Activated CD4-positive, alpha-beta T cell treated with anti-CD3 and anti-CD28 coated beads, Interleukin-10, Interleukin-2, amounts not matched to agents 100 ng/mL and 50 ng/mL, durations not matched to agents 16 hours and 8 hours (primary cell): ENCODE results near the gene BCL2L13.
"Not testable (repeated sequence)": the region's sequence is repeated elsewhere in the genome, so short reads cannot be mapped to it uniquely, and the experiment has no call there.

Source experiments
- DNase-seq: peaks from one replicate; pipeline ENCODE4 v3.0.0-alpha.2; 2020

BCL2L13 gene, protein sequence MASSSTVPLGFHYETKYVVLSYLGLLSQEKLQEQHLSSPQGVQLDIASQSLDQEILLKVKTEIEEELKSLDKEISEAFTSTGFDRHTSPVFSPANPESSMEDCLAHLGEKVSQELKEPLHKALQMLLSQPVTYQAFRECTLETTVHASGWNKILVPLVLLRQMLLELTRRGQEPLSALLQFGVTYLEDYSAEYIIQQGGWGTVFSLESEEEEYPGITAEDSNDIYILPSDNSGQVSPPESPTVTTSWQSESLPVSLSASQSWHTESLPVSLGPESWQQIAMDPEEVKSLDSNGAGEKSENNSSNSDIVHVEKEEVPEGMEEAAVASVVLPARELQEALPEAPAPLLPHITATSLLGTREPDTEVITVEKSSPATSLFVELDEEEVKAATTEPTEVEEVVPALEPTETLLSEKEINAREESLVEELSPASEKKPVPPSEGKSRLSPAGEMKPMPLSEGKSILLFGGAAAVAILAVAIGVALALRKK

DNA sequence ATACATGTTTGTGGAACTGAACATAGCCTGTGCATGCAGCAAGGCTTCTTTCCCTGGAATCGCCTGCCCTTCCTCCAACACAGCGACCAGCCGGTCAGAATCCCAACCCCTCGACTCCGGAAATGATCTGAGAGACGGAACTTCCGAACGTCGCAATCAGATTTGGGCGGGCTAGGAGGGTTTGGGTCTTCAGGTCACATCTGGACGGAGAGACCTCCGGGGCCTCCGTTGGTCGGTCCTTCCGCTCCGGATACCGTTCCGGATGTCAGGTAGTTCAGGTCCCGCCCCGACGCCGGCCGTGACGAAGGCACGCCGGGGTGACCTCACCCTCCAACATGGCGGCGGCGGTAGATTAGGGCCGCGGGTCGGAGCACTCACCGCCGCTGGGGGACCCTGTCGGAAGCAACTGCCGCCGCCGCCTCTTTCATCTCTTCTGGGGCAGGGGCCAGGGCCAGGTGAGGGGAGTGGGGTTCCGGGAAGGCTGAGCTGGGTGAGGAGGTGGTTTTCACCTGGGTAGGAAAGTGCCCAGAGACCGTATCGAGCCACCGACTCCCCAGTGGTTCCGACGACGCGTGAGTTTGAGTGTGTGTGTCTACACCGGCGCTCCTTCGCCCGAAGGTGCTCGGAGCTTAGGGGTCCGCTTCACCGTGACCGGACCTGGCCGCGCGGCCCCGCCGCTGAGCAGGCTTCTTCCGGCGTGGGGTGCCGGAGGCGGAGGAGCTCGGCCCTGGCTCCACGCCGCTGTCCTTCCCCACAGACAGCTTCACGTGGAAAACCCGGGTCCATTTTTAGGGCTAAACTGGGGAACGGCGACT is at the start of gene BCL2L13:
Gene BCL2L13, plus strand, starts transcription at position 326 of the 815 bp plus-strand sequence. CDS start 16,955 bp downstream, outside the sequence.
- DNase-seq: peak; percentile 96

DNA sequence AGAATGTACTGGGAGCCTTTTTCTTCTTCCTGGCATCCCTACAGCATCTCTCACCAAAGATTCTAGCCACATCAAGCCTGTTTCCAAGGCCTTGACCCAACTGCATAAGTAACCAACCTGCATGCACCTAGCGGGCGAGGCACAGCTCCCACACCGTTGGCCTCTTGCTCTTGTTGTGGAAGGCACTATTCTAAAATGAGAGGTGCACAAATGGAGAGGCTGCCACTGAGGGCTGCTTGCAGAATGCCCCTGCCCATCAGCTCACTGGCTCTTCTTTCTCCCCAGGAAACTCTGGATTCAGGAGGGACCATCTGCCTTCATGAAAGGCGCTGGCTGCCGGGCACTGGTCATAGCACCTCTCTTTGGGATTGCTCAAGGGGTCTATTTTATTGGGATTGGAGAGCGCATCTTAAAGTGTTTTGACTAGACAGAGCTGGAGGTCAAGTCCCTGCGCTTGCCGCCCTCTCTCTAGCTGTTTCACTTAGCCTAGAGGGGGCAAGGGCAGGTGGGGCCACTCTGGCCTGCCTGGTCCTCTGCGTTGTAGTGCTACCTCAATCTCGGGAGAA is 48.7 kb upstream of the BCL2L13 start:
- DNase-seq: no peak

DNA sequence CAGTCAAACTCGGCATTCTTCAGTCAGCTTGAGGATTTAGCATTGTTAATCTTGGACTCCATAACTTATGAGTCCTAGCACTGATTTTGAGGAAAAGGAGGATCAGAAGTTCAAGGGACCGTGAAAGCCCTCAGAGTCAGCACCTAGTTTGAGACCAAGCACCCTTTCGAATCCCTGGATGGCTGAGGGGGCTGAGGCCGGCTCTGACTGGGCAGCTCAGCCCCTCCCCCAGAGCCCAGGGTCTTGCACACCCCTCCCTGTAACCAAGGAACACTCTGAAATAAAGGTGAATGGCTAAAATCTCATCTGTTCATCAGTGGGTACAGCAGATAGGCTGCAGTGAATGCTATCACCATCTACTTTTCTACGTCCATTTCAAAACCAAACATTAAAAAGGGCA is 48.0 kb upstream of the BCL2L13 start:
- DNase-seq: no peak

DNA sequence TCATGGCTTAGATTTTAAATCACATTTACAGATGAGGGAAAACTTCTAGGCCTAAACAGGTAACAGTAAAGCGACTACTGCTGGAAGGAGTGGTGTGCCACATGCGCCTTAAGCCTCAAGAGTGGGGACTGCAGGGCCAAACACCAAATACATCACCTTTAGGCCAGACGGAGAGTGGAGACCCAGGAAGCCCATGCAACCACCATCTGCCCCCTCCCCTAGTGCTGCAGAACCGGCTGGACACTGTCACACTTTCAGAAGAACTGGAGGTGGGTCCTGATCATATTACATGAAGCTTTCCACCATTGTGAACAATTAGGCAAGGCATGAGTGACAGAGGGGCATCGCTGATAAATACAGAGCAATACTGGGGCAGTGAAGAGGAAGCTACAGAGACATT is 46.4 kb upstream of the BCL2L13 start:
- no peak for DNase-seq

DNA sequence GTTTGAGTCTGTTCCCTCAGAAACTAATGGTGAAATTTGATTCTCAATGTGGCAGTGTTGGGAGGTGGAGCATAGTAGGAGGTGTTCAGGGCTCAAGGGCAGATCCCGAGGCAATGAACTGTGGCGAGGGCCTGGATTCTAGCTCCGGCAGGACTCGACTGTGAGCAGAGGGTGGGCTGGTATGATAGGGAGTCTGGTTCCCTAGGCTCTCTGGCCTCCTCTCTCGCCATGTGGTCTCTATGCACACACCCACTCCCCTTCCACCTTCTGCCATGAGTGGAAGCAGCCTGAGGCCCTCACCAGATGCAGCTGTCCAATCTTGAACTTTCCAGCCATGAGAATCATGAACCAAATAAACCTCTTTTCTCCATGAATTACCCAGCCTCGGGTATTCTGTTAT is 42.3 kb upstream of the BCL2L13 start:
- DNase-seq: no peak

DNA sequence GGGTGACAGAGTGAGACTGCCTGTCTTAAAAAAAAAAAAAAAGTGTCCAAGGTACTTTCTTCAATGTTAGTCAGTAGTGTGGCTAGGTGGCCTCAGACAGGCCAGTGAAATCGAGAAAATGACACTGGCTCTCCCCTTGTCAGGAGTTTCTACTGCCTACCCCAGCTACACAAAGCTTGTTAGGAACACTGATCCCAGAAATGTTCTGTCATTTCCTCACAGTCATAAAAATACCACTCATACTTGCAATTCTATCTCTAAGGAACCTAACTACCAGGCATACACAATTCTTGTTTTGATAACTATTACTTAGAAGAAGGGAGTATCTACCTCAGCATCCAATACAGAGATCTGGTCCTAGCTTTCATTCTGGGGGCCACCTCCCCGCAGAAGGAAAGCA is 41.3 kb upstream of the BCL2L13 start:
- DNase-seq: peak; percentile 17

DNA sequence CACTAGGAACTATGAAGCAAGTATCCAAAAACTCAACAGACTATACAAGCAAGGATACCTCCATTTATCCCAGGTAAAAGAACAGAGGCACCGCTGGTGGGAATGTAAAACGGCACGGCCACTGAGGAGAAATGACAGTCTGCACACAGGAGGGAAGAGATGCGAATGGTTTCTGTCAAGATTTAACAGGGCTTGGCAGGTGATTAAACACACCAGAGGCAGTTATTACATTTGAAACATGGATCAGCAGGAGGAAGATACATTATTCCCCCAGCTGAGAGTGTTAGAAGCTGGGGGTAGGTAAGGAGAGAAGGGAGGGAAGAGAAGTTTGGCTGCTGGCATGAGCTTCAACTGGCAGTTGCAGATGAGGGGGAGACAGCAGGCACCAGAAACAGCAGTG is 40.2 kb upstream of the BCL2L13 start:
- DNase-seq: no peak

DNA sequence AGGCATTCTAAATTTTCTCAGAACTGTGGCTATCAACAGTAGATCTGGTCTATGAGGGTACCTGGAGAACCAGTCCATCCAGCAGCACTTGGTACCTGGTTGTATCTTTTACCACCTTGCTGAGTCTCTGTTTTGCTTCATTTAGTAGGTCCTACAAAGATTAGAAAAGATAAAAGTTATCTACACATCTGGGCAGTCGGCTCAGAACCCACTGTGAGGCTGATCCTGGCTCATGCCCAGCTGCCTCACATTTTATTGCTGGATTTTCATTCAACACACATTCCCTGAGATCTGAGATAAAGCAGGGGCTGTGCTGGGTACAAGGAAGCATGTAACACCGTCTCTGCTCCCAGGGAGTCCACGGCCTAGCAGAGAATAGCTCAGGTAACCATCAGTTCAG is 37.5 kb upstream of the BCL2L13 start:
- no peak for DNase-seq

DNA sequence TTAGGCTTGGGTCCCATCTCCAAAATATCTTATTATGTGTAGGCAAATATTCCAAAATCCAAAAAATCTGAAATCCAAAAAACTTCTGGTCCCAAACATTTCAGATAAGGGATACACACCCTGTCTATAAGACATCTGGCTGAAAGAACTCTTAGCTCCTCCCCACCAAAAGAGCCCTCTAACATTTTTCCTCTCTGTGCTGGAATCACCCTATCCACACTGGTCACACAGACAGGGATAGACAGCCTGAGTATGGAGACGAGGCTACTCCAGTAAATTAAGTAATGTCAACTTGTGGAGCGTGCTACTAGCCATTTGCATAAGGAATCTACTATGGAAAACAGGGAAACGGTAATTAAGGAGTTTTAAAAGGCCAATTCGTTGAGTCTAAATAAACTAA is 34.9 kb upstream of the BCL2L13 start:
- DNase-seq: no peak

DNA sequence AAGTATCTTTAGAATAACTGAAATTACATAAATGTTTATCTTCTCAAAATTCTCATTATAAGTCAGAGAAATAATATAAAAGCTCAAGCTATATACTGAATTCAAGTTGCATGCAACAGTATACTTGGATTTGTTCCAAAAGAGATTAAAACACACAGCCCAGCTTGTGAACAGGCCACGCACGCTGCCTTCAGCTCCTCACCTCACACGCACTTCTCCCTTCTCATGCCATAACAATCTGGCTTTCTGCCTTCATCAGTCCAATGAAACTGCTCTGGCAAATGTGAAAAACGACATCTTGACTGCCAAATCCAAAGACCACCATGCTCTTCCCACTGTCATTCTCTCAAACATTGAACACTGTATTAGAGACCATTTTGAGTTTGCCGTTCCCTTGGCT is 32.1 kb upstream of the BCL2L13 start:
- no peak for DNase-seq

DNA sequence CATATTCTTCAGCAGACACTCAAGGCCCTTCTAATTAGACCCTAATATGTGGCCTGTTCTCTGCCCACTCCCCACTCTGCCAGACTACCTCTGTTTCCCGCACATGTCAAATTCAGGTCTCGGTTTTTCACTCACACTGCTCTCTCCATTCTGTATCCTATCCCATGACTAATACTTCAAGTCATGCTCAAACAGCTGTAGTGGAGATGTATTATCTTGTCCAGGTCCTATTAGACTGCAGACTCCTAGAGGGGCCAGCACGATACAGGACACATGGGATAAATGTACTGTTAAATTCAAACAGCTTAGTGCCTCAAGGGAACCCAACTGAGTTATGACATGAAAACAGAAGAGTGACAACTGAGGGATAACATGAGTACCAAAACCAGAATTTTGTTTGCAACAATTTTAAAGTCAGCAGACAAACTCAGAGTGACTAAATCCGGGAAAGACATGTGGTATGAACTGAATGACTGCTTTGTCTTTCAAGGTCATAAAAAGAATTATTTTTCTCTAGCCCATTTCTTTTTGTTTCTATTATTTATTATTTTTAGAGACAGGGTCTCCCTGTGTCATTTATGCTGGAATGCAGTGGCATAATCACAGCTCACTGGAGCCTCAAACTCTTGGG is 30.6 kb upstream of the BCL2L13 start:
- peak; percentile 43 for DNase-seq

DNA sequence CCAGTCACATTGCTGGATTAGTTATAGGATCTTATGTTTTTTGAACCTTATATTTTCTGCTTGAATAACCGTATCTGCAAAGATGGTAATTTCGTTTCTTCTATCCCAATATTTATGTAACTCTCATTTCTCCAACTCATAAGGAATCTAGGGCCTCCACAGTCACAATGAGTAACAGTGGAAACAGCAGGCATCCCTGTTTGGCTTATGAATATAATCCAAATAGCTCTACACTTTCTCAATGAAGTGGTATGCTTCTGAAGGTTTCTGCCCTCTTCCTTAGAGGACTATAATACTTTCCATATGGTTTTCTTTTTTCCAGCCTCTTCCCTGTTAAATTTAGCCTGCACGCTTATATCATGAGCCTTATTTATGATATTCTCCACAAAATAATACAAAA is 26.5 kb upstream of the BCL2L13 start:
- no peak for DNase-seq

DNA sequence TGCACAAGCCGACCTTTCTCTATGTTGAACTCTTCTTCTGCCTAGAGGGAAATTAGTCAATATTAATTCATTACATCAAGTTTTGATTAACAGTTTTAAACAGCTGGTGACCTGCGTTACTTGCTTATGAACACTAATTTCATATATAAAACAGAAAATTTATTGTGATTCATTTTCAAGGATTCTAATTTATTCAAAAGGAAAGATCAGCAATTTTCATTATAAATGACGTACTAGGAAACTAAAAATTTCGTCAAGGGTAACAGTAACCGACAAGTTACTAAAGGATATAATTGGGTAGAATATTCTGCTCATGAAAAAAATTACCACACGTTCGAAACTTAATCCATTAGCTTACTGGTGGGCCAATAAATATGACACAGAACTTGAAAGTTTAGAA is 25.3 kb upstream of the BCL2L13 start:
- no peak for DNase-seq

DNA sequence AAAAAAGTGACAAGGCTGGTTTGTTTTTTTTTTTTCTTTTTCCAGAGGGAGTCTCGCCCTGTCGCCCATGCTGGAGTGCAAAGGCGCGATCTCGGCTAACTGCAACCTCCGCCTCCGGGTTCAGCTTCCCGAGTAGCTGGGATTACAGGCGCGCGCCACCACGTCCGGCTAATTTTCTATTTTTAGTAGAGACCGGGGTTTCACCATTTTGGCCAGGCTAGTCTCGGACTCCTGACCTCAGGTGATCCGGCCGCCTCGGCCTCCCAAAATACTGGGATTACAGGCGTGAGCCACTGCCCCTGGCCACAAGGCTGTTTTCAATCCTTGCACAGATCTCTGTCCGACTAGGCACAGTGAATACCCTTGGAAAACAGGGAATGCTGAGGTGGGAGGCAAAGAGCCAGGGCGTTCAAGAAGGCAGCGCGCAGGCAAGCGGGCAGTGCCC is 10.6 kb upstream of the BCL2L13 start:
- no peak for DNase-seq

DNA sequence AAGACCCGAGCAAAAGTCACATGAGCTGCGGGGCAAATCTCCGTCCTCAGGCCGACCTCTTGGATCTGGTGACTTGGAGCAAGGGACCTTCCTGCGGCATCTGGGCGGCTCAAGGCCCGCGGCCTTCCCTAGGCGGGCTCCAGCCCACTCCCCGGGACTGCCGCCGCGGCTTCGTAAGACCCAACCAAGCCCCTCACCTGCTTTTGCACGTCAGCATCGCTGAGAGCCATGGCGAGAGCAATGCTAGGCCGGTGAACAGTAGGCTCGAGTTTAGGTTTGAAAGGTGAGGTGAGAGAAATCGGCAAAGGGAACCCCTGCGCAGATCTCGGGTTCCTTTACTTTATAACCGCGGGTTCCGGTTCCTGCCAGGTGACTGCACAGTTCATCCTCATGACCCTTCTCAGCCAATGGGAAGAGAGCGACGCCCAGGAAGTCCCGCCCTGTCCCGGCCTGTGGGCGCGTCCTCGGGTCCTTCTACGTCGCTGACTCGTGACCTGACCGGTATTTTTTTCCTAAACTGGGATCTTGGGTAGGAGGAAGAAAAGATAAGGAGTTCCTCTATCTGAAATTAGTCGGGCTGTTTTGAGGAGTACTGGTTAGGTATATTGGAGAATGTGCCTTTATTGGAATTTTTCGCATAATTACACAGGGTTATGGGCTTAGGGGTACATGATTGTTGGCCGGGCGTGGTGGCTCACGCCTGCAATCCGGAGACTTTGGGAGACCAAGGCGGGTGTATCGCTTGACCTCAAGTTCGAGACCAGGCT is 10.0 kb upstream of the BCL2L13 start, which contains the start of gene ATP6V1E1:
Gene ATP6V1E1, minus strand, starts transcription at position 344 of the 767 bp plus-strand sequence. Its CDS starts 114 bp downstream, at position 230.
- peak; percentile 98 for DNase-seq

DNA sequence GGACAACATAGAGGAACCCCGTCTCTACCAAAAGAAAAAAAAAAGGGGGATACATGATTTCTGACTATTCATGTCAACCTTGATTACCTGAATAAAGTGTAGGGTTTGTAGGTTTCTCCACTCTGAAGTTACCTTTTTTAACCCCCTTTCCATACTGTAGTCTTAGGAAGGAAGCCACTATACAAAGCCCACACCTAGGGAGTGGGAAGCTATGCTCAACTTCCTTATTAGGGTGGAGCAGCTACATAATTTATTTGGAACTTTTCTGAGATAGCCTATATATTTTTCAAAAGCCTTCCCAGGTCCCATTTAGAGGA is 9.4 kb upstream of the BCL2L13 start:
- DNase-seq: no peak

DNA sequence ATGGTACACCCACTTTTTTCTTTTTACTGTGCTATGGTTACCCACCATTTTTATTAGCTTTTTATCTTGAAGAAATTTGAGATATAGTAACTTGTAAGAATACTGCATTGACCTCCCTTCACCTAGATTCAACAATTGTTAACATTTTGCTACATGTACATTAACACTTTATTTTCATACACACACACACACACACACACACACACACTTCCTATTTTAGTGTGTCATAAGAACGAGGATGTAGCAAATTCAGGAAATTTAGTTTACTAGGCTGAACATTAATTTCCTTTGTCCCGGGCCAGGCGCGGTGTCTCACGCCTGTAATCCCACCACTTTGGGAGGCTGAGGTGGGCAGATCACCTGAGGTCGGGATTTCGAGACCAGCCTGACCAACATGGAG is 8.9 kb upstream of the BCL2L13 start:
- DNase-seq: no peak

DNA sequence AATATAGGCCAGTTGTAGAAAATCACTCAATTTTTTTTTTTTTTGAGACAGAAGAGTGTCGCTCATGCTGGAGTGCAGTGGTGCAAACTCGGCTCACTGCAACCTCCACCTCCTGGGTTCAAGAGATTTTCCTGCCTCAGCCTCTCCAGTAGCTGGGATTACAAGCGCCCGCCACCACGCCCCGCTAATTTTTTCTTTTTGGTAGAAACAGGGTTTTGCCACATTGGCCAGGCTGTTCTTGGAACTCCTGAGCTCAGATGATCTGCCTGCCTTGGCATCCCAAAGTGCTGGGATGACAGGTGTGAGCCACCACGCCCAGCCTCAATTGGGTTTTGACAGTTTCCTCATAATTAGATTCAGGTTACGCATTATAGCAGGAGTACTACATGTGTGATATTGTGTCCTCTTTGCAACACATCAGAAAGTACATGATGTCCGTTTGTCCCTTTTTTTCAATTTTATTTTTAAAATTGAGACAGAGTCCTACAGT is 7.4 kb upstream of the BCL2L13 start:
- no peak for DNase-seq

DNA sequence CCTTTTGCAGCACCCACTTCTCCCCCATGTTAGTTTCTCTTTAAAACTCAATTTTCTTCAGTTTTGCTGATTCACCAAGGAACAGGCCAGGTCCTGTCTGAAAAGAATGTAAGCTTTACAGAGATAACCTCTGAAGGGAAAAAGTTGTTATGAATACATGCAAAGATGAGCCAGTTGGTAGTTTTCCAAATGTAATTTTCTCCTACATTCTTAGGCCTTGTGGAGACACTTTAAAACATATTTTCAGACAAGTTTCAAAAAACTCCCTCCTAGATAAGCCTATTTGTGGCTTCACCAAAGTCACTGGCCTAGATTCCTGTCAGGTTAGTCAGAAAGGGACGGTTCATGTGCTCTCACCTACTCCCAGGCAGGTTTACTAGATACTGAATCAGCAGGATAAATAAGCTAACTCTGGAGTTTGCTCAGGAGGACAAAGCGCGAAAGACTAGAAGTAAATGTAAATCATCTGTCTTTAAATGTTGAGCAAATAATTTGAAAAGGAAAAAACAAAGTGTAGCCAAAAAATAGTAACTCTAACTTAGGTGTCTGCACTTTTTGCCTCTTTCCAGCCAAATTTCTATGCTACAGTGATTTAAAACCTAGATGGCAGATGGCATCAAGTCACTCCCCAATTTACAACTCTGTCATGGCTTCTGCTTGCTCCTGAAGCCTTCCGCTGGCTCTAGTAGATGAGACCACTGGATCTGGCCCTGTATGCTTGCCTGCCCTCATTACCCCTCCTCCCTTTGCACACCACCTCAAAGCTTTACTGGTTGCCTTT is 5.2 kb upstream of the BCL2L13 start:
- DNase-seq: no peak

DNA sequence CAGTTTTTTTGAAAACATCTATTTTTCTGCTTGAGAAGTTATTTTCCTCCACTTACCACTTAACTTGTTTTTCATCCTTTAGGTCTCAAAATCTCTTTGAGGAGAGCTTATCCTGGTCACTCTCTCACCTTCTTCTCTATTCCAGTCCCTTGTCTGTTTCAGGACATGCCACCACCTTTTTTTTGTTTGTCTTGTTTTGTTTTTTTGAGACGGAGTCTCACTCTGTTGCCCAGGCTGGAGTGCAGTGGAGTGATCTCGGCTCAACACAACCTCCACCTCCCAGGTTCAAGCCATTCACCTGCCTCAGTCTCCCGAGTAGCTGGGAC is 4.6 kb upstream of the BCL2L13 start:
- no peak for DNase-seq

DNA sequence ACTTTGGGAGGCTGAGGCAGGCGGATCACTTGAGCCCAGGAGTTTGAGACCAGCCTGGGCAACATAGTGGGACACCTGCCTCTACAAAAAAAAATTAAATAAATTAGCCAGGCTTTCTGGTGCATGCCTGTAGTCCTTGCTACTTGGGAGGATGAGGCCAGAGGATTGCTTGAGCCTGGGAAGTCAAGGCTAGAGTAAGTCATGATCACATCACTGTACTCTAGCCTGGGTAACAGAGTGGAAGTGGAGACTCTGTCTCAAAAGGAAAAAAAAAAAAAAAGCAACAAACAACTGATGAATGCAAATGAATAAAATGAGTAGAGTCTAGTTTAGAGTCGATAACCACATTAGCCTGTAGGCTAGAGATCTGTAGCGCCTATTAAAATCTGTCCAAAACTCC is 3.9 kb upstream of the BCL2L13 start:
- no peak for DNase-seq

DNA sequence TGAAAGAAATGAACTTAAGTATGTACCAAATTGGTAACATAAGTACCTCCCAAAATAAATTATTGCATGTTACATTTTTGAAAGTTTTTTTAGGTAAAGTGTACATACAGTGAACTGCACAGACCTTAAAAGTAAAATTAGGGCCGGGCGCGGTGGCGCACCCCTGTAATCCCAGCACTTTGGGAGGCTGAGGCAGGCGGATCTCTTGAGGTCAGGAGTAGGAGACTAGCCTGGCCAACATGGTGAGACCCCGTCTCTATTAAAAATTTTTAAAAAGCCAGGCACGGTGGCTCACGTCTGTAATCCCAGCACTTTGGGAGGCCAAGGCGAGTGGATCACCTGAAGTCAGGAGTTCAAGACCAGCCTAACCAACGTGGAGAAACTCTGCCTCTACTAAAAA is 1.7 kb upstream of the BCL2L13 start:
- not testable (repeated sequence) for DNase-seq
